A673 (cell line): ENCODE data around the gene ZBTB34.

Source experiments
- CTCF ChIP-seq: fragments of 300-800, 200-600 bp; sonication (generic); conservative IDR thresholded peaks from 2 replicates; pipeline ENCODE4 v1.5.1; 2017; ENCODE audit warnings: low read depth, mild to moderate bottlenecking, antibody characterized with exemption, low read length, moderate library complexity, mixed read lengths
- EZH2 ChIP-seq: fragments of 200-600 bp; sonication (generic); IDR thresholded peaks from 2 replicates; pipeline ENCODE4 v1.6.1; 2017; ENCODE audit warnings: borderline replicate concordance, low read depth, mild to moderate bottlenecking, mixed read lengths, antibody characterized with exemption, low read length; ENCODE audit not compliant: poor library complexity, severe bottlenecking

DNA sequence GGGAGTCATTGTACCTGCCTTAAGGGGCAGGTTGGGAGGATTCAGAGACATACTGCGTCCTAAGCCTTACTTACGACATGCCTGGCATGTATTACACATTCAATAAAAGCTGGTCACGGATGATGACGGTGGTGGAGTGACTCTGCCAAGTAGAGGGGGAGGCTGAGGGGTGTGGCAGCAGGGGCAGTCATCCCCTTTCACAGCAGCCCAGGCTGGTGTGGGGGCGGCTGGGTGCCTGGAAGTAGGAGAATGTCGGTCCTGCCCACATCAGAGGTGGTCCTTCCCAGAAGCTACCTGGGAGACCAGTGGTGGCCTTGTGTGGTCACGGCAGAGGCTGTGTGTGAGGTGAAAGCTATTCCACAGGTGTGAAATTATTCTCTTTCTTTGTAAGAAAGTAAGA is 8.9 kb downstream of the ZBTB34 start:
- TF ChIP-seq CTCF (no peak), EZH2 (no peak)
